IMR-90 (cell line): ENCODE data around the gene U2SURP.

Source experiments
- CTCF ChIP-seq: conservative IDR thresholded peaks from 2 replicates; pipeline ENCODE4 v1.5.1; 2012; ENCODE audit warnings: mild to moderate bottlenecking, low read depth, low read length, improper control_type of control experiment
- ELK1 ChIP-seq: fragments of 150-350 bp; IDR thresholded peaks from 2 replicates; pipeline ENCODE4 v1.6.1; 2016; ENCODE audit warnings: low read depth, mild to moderate bottlenecking, low read length, moderate library complexity, borderline replicate concordance
- FOS ChIP-seq: fragments of 150-350 bp; IDR thresholded peaks from 2 replicates; pipeline ENCODE4 v1.6.1; 2016; ENCODE audit warnings: low read depth, low read length
- MXI1 ChIP-seq: IDR thresholded peaks from 2 replicates; pipeline ENCODE4 v1.6.1; 2012; ENCODE audit warnings: low read depth, mild to moderate bottlenecking, low read length, moderate library complexity, borderline replicate concordance
- POLR2A ChIP-seq: IDR thresholded peaks from 2 replicates; pipeline ENCODE4 v1.6.1; 2012; ENCODE audit warnings: mild to moderate bottlenecking, low read depth, low read length
- RAD21 ChIP-seq: IDR thresholded peaks from 2 replicates; pipeline ENCODE4 v1.6.1; 2012; ENCODE audit warnings: low read length, improper control_type of control experiment

GRCh38 chr3:143001369-143002082 lies at the start of gene U2SURP:
- no peak for TF ChIP-seq CTCF
- no peak for TF ChIP-seq RAD21
- peak; percentile 90 for TF ChIP-seq POLR2A
- TF ChIP-seq FOS: 0 out of 2 replicates have a peak, but pooled peaks have one; percentile 8
- TF ChIP-seq ELK1: peak; percentile 78; the same call in 1 of the 2 replicates
- peak; percentile 59 for TF ChIP-seq MXI1
